NCI-H524 (cell line): ENCODE results near the gene SMYD1.

Experiments
- DNase-seq, 2 experiments: peaks; one replicate each; lab custom pipeline; 2025; lab: John Stamatoyannopoulos, UW

SMYD1 gene

GRCh38 chr2:88057437-88057844 is 10.2 kb upstream of the SMYD1 start:
- no peak for DNase-seq

- peak; percentile 18 to 68 for DNase-seq
Observed at GRCh38 chr2:88058191-88058590, 9.4 kb upstream of the SMYD1 start.

- peak in 1 of 2 experiments; percentile 58 for DNase-seq
Observed at GRCh38 chr2:88059979-88060906, 7.4 kb upstream of the SMYD1 start.

- DNase-seq: no peak
Observed at GRCh38 chr2:88060907-88061275, 6.7 kb upstream of the SMYD1 start.

GRCh38 chr2:88061295-88061694 is 6.3 kb upstream of the SMYD1 start:
- no peak for DNase-seq

GRCh38 chr2:88066543-88066942 is 1.1 kb upstream of the SMYD1 start:
- DNase-seq: no peak

GRCh38 chr2:88067189-88067588 is 436 bp upstream of the SMYD1 start:
- DNase-seq: peak; percentile 86 to 93

GRCh38 chr2:88068044-88068443 is 419 bp downstream of the SMYD1 start:
- DNase-seq: no peak

- DNase-seq: peak; percentile 63 to 89
Observed at GRCh38 chr2:88069117-88069516, 1.5 kb downstream of the SMYD1 start.

GRCh38 chr2:88070055-88070454 is 2.4 kb downstream of the SMYD1 start:
- DNase-seq: no peak

- no peak for DNase-seq
Observed at GRCh38 chr2:88071365-88071764, 3.7 kb downstream of the SMYD1 start.

- DNase-seq: no peak
Observed at GRCh38 chr2:88074150-88074549, 6.5 kb downstream of the SMYD1 start.

GRCh38 chr2:88074854-88075292 is 7.2 kb downstream of the SMYD1 start:
- peak; percentile 47 to 68 for DNase-seq

- DNase-seq: peak; percentile 42 to 75
Observed at GRCh38 chr2:88077080-88077479, 9.5 kb downstream of the SMYD1 start.

GRCh38 chr2:88078643-88079172 is 11.1 kb downstream of the SMYD1 start:
- DNase-seq: no peak

GRCh38 chr2:88080545-88080944 is 12.9 kb downstream of the SMYD1 start:
- DNase-seq: no peak

- no peak for DNase-seq
Observed at GRCh38 chr2:88081924-88082608, 14.4 kb downstream of the SMYD1 start.

GRCh38 chr2:88082781-88083180 is 15.2 kb downstream of the SMYD1 start:
- no peak for DNase-seq

GRCh38 chr2:88085099-88085498 is 17.5 kb downstream of the SMYD1 start:
- DNase-seq: no peak

GRCh38 chr2:88085602-88086001 is 18.0 kb downstream of the SMYD1 start:
- DNase-seq: no peak

GRCh38 chr2:88086401-88086800 is 18.8 kb downstream of the SMYD1 start:
- no peak for DNase-seq

- DNase-seq: no peak
Observed at GRCh38 chr2:88087073-88087472, 19.4 kb downstream of the SMYD1 start.

GRCh38 chr2:88087763-88088162 is 20.1 kb downstream of the SMYD1 start:
- no peak for DNase-seq
